ENCODE measurements around the gene AGPAT1. TPM values are rescaled to one million over a fixed set of nuclear protein-coding genes. Genes with fewer than 3 reads are reported as not detected.
A peak's percentile ranks its signal among the peaks of the same experiment; 100 is the strongest.
"Not testable (repeated sequence)": the region's sequence is repeated elsewhere in the genome, so short reads cannot be mapped to it uniquely, and the experiment has no call there.

Gene AGPAT1
- total and polyA plus RNA-seq, 2 of the 8 experiments (the other 6 are each of a cell fraction or from before 2014, with no cell fraction given): 96.0 to 222 TPM

DNA sequence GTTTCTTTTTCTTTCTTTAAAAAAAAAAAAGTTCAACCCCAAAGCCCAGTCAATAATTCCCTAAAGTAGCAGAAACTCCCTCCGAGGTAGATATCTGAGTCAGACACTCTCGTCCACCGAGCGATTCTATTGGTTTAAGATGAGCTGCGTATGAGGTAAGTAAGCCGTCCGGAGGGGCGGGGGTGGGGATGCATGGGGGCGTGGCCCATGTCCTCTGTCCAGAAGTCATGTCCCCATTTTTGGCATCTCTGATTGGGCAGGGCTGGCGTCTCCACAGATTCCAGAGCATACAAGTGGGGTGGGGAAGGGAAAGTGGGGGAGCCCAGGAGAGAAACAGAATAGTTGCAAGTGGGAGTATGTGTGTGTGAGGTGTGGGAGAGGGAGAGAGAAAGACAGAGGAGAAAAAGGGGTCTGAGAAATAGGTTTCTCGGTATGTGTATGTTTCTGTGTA is 9.8 kb upstream of the AGPAT1 start:
- FAIRE-seq: peak; percentile 19

More for the DNA sequence above, 9.8 kb upstream of the AGPAT1 start:
- H2BK120ac ChIP-seq (replicated peaks; ENCODE audit: low read depth, low read length); H3K56ac ChIP-seq (replicated peaks; ENCODE audit: insufficient read length, low read depth, low read length); H2BK5ac ChIP-seq (ENCODE audit: low read depth, low read length); H3K27me3 ChIP-seq (replicated peaks in 1 of 4; ENCODE audit: control insufficient read depth in 3 of 4, extremely low read depth in 1 of 4, insufficient read depth in 3 of 4, low read length in 3 of 4); H4K5ac ChIP-seq (ENCODE audit: insufficient read length, low read depth, low read length); H3K23ac ChIP-seq (ENCODE audit: insufficient read length); H2AK5ac ChIP-seq (ENCODE audit: low read depth, low read length); H4K91ac ChIP-seq (replicated peaks; ENCODE audit: insufficient read length, low read length); H3K27ac ChIP-seq (ENCODE audit: low read depth, low read length); H4K8ac ChIP-seq (ENCODE audit: extremely low read depth, insufficient read depth, low read length); H2BK20ac ChIP-seq (ENCODE audit: low read length); H3K18ac ChIP-seq (ENCODE audit: extremely low read depth, low read length); H3K79me1 ChIP-seq (ENCODE audit: low read depth, low read length); H3K4me3 ChIP-seq (ENCODE audit: extremely low read depth in 1 of 4, insufficient read depth in 2 of 4, low read depth in 3 of 4, low read length in 4 of 4); H3K14ac ChIP-seq (ENCODE audit: insufficient read length); H3K23me2 ChIP-seq (ENCODE audit: low read depth, low read length); H3K9ac ChIP-seq (replicated peaks in 1 of 4; ENCODE audit: extremely low read depth in 1 of 4, low read depth in 3 of 4, low read length in 3 of 4); H2BK15ac ChIP-seq (ENCODE audit: low read length); H3K4ac ChIP-seq (replicated peaks; ENCODE audit: insufficient read length, low read depth, low read length); H3K4me1 ChIP-seq (replicated peaks in 1 of 4; ENCODE audit: control insufficient read depth in 3 of 4, insufficient read depth in 4 of 4, low read length in 3 of 4); H3K9me3 ChIP-seq (ENCODE audit: insufficient read depth in 2 of 2, low read depth in 1 of 2, low read length in 1 of 2); H2BK12ac ChIP-seq (ENCODE audit: low read depth, low read length); H2AFZ ChIP-seq (ENCODE audit: low read length); H4K20me1 ChIP-seq (replicated peaks in 1 of 2; ENCODE audit: control insufficient read depth in 1 of 2, insufficient read depth in 2 of 2, low read length in 2 of 2): not testable (repeated sequence)
- POLR2A ChIA-PET (ENCODE audit: partially characterized antibody): interaction anchor here (0.7 to 1.2 kb wide), 3 partner anchors 10 to 17 kb away, joined by 3 to 4 read pairs (median 4); partner anchors contain the start of gene AGPAT1
- CTCF ChIA-PET (ENCODE audit: partially characterized antibody): interaction anchor here (3.2 kb wide), 1 partner anchor 68 kb away, joined by 13 read pairs; no protein-coding TSS in a partner anchor
- H3K36me3 ChIP-seq (ENCODE audit: control insufficient read depth in 2 of 4, insufficient read depth in 4 of 4, low read length in 3 of 4): peaks cover 6 to 34% (median 31%) of the 10 kb centered on the region in 4 experiments
- WGBS, 2 experiments (ENCODE audit: extremely low coverage in 1 of 2, insufficient coverage in 1 of 2, insufficient read length in 1 of 2, insufficient replicate concordance in 2 of 2, low coverage in 1 of 2, low lambda C conversion rate in 2 of 2, missing lambda C conversion rate in 1 of 2): 55% methylated on average over 11 of the region's 11 CpGs; no CpG with 5 or more reads in 1 of the 2 experiments
- H3K79me2 ChIP-seq (ENCODE audit: control insufficient read depth in 1 of 2, insufficient read depth in 2 of 2, low read length in 2 of 2): peaks cover 0 to 13% of the 10 kb centered on the region in 2 experiments; a peak in 2 of 4 replicates
- DNase-seq (ENCODE audit: low read depth in 1 of 2, low spot score in 2 of 2): peak in 1 of 2 experiments; percentile 52
- 0 out of 4 replicates have a peak overlapping the region, but pooled peaks of 1 of the 2 experiments have one; percentile 28 for H3K4me2 ChIP-seq (ENCODE audit: insufficient read depth in 1 of 2, low read depth in 2 of 2, low read length in 2 of 2)
